Measurements from ENCODE around the gene GRID1. TPM values are rescaled to one million over a fixed set of nuclear protein-coding genes. Genes with fewer than 3 reads are reported as not detected.

Gene GRID1
- total and polyA plus RNA-seq, 5 donors, result 0.06 to 1.8 (median 0.29) TPM

- no peak overlapping the region for H3K4me3 ChIP-seq (ENCODE audit: low read length)
- ATAC-seq (no peak), DNase-seq (no peak)
- no peak overlapping the region for H3K27ac ChIP-seq (ENCODE audit: low read length)
- no peaks in the 10 kb centered on the region for H3K9me3 ChIP-seq (ENCODE audit: control insufficient read depth, low read length)
- 62% methylated on average over 9 of the region's 9 CpGs for WGBS
- intact Hi-C loops (cut with DNase I), result no loop called here
- H3K4me1 ChIP-seq (ENCODE audit: control insufficient read depth, insufficient read depth, low read length), result no peaks in the 10 kb centered on the region
- H3K27me3 ChIP-seq (ENCODE audit: control insufficient read depth, insufficient read depth), result no peaks in the 10 kb centered on the region
Measured at GRCh38 chr10:86087716-86088115, 278.9 kb downstream of the GRID1 start.

DNA sequence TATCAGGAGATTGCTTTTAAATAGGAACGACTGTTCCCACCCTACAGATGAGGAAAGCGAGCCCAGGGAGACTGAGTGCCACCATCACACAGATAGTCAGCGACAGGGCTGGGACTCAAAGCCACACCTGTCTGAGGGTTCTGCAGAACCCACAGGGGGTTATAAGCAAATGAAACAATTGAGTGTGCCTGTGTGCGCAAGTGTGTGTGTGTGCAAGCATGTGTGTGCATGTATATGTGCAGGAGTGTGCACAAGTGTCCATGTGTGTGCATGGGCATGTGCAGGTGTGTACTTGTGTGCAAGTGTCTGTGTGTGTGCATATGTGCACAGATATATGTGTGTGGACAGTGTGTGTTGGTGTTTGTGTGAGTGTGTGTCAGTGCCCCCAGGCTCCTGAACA is 280.2 kb downstream of the GRID1 start:
- DNase-seq, result no peak
- no peaks in the 10 kb centered on the region for H3K27me3 ChIP-seq (ENCODE audit: control insufficient read depth, insufficient read depth)
- ATAC-seq, result no peak
- H3K4me1 ChIP-seq (ENCODE audit: control insufficient read depth, insufficient read depth, low read length), result no peaks in the 10 kb centered on the region
- WGBS, result 84% methylated on average over 4 of the region's 4 CpGs
- no peaks in the 10 kb centered on the region for H3K9me3 ChIP-seq (ENCODE audit: control insufficient read depth, low read length)
- H3K4me3 ChIP-seq (ENCODE audit: low read length), result no peak overlapping the region
- intact Hi-C loops (cut with DNase I), result no loop called here
- H3K27ac ChIP-seq (ENCODE audit: low read length), result no peak overlapping the region

GRCh38 chr10:86085686-86086085 is 280.9 kb downstream of the GRID1 start:
- Histone ChIP-seq H3K27ac (ENCODE audit: low read length) (no peak overlapping the region), H3K27me3 (ENCODE audit: control insufficient read depth, insufficient read depth) (no peaks in the 10 kb centered on the region), H3K4me1 (ENCODE audit: control insufficient read depth, insufficient read depth, low read length) (no peaks in the 10 kb centered on the region), H3K4me3 (ENCODE audit: low read length) (no peak overlapping the region), H3K9me3 (ENCODE audit: control insufficient read depth, low read length) (no peaks in the 10 kb centered on the region)
- no peak for ATAC-seq
- intact Hi-C loops (cut with DNase I), result no loop called here
- DNase-seq, result no peak
- WGBS, result 87% methylated on average over 5 of the region's 5 CpGs

GRCh38 chr10:86085136-86085535 is 281.5 kb downstream of the GRID1 start:
- Histone ChIP-seq H3K9me3 (ENCODE audit: control insufficient read depth, low read length) (no peaks in the 10 kb centered on the region), H3K4me3 (ENCODE audit: low read length) (no peak overlapping the region), H3K27ac (ENCODE audit: low read length) (no peak overlapping the region), H3K27me3 (ENCODE audit: control insufficient read depth, insufficient read depth) (no peaks in the 10 kb centered on the region), H3K4me1 (ENCODE audit: control insufficient read depth, insufficient read depth, low read length) (no peaks in the 10 kb centered on the region)
- WGBS, result 76% methylated on average over 8 of the region's 8 CpGs
- DNase-seq (no peak), ATAC-seq (no peak)
- intact Hi-C loops (cut with DNase I), result no loop called here

DNA sequence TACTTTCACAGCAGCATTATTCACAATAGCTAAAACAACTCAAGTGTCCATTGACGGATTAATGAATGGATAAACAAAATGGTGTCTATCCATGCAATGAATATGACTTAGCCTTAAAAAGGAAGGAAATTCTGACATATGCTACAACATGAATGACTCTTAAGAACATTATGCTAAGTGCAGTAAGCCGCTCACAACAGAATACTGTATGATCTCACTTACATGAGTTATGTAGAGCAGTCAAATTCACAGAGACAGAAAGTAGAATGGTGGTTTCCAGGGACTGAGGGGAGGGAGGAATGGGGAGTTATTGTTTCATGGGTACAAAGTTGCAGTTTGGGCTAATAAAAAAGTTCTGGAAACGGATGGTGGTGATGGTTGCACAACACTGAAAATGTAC is 282.0 kb downstream of the GRID1 start:
- WGBS, result 84% methylated on average over 3 of the region's 3 CpGs
- Histone ChIP-seq H3K9me3 (ENCODE audit: control insufficient read depth, low read length) (no peaks in the 10 kb centered on the region), H3K27me3 (ENCODE audit: control insufficient read depth, insufficient read depth) (no peaks in the 10 kb centered on the region), H3K27ac (ENCODE audit: low read length) (no peak overlapping the region), H3K4me3 (ENCODE audit: low read length) (no peak overlapping the region), H3K4me1 (ENCODE audit: control insufficient read depth, insufficient read depth, low read length) (no peaks in the 10 kb centered on the region)
- ATAC-seq, result no peak
- DNase-seq, result no peak
- intact Hi-C loops (cut with DNase I), result no loop called here

DNA sequence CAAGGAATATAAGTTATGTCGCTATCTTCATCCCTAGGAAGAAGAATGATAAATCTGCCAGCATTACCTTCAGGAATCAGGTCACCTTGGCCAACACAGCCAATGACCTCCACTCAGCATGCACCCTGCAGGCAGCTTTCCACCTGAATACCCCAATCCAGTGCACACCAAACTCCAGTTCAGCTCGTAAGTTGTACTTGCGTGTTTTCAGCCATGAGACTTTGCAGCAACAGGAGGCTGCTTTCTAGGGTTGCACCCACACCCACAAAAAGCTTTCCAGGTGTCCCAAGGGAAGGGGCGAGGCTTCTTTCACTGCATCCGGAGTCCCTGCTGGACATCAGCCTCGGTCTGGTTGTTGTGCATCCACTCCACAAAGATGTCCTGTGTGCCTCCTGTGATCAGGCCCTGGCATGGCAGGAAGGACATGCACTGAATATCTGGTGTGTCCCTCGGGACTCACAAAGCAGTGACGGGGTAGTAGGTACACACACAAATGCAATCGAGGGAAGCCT is 282.9 kb downstream of the GRID1 start:
- Histone ChIP-seq H3K4me1 (ENCODE audit: control insufficient read depth, insufficient read depth, low read length) (no peaks in the 10 kb centered on the region), H3K27me3 (ENCODE audit: control insufficient read depth, insufficient read depth) (no peaks in the 10 kb centered on the region), H3K9me3 (ENCODE audit: control insufficient read depth, low read length) (no peaks in the 10 kb centered on the region), H3K4me3 (ENCODE audit: low read length) (no peak overlapping the region), H3K27ac (ENCODE audit: low read length) (no peak overlapping the region)
- 86% methylated on average over 9 of the region's 9 CpGs for WGBS
- no peak for ATAC-seq
- no peak for DNase-seq
- intact Hi-C loops (cut with DNase I), result no loop called here

DNA sequence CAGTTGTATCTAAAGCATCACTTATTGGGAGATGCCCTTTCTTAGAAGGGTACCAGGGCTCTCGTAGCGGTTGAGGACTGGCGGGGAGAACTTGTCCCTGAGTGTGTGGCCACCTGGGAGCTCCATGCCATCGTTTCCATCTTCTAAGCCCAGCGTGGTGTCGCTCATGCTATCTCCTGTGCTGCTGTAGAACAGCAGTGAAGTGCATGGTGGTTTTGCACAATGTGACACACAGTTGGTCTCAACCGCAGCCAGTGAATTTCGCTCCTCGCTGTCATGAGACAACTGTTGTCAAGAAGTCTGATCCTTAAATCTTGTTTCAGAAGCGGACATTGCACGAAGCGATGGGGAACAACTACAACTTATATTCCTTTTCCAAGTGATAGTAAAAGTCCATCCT is 283.4 kb downstream of the GRID1 start:
- H3K27me3 ChIP-seq (ENCODE audit: control insufficient read depth, insufficient read depth), result no peaks in the 10 kb centered on the region
- no peak overlapping the region for H3K4me3 ChIP-seq (ENCODE audit: low read length)
- H3K9me3 ChIP-seq (ENCODE audit: control insufficient read depth, low read length), result no peaks in the 10 kb centered on the region
- WGBS, result 85% methylated on average over 12 of the region's 12 CpGs
- intact Hi-C loops (cut with DNase I), result no loop called here
- no peaks in the 10 kb centered on the region for H3K4me1 ChIP-seq (ENCODE audit: control insufficient read depth, insufficient read depth, low read length)
- ATAC-seq, result no peak
- H3K27ac ChIP-seq (ENCODE audit: low read length), result no peak overlapping the region
- DNase-seq, result no peak

DNA sequence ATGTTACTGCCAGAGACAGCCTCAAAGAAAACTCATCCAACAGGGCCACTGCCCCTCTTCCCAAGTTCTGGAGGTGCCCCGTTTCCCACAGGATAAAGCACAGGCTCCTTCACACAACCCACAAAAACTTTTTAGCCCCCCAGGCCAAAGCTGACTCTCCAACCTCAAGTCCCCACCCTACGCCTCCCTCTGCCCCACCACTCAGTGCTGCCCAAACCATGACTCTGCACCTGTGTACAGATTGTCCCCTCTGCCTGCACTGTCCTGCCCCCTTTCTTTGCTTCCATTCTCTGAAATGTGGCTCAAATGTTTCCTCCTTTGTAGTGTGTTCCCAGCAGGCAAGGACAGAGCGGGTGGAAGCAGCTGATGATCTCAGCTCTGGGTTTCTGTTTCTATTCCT is 284.0 kb downstream of the GRID1 start:
- Histone ChIP-seq H3K27me3 (ENCODE audit: control insufficient read depth, insufficient read depth) (no peaks in the 10 kb centered on the region), H3K4me1 (ENCODE audit: control insufficient read depth, insufficient read depth, low read length) (no peaks in the 10 kb centered on the region), H3K27ac (ENCODE audit: low read length) (no peak overlapping the region), H3K4me3 (ENCODE audit: low read length) (no peak overlapping the region), H3K9me3 (ENCODE audit: control insufficient read depth, low read length) (no peaks in the 10 kb centered on the region)
- WGBS, result 88% methylated on average over 3 of the region's 3 CpGs
- no peak for DNase-seq
- no peak for ATAC-seq
- intact Hi-C loops (cut with DNase I), result no loop called here

GRCh38 chr10:86079088-86079487 is 287.5 kb downstream of the GRID1 start:
- ATAC-seq, result no peak
- H3K27me3 ChIP-seq (ENCODE audit: control insufficient read depth, insufficient read depth), result no peaks in the 10 kb centered on the region
- intact Hi-C loops (cut with DNase I), result no loop called here
- H3K4me3 ChIP-seq (ENCODE audit: low read length), result no peak overlapping the region
- H3K4me1 ChIP-seq (ENCODE audit: control insufficient read depth, insufficient read depth, low read length), result no peaks in the 10 kb centered on the region
- WGBS, result 54% methylated on average over 4 of the region's 4 CpGs
- DNase-seq, result no peak
- H3K27ac ChIP-seq (ENCODE audit: low read length), result no peak overlapping the region
- H3K9me3 ChIP-seq (ENCODE audit: control insufficient read depth, low read length), result no peaks in the 10 kb centered on the region

GRCh38 chr10:86078639-86079035 is 288.0 kb downstream of the GRID1 start:
- Histone ChIP-seq H3K4me3 (ENCODE audit: low read length) (no peak overlapping the region), H3K27ac (ENCODE audit: low read length) (no peak overlapping the region), H3K9me3 (ENCODE audit: control insufficient read depth, low read length) (no peaks in the 10 kb centered on the region), H3K27me3 (ENCODE audit: control insufficient read depth, insufficient read depth) (no peaks in the 10 kb centered on the region), H3K4me1 (ENCODE audit: control insufficient read depth, insufficient read depth, low read length) (no peaks in the 10 kb centered on the region)
- WGBS, result 80% methylated on average over 5 of the region's 5 CpGs
- ATAC-seq, result no peak
- DNase-seq, result no peak
- intact Hi-C loops (cut with DNase I), result no loop called here

- Histone ChIP-seq H3K4me1 (ENCODE audit: control insufficient read depth, insufficient read depth, low read length) (no peaks in the 10 kb centered on the region), H3K27ac (ENCODE audit: low read length) (no peak overlapping the region), H3K27me3 (ENCODE audit: control insufficient read depth, insufficient read depth) (no peaks in the 10 kb centered on the region), H3K4me3 (ENCODE audit: low read length) (no peak overlapping the region), H3K9me3 (ENCODE audit: control insufficient read depth, low read length) (no peaks in the 10 kb centered on the region)
- DNase-seq (no peak), ATAC-seq (no peak)
- intact Hi-C loops (cut with DNase I), result no loop called here
- WGBS, result 82% methylated on average over 9 of the region's 9 CpGs
Measured at GRCh38 chr10:86077871-86078638, 288.5 kb downstream of the GRID1 start.

GRCh38 chr10:86077271-86077670 is 289.3 kb downstream of the GRID1 start:
- 90% methylated on average over 6 of the region's 6 CpGs for WGBS
- DNase-seq, result no peak
- Histone ChIP-seq H3K9me3 (ENCODE audit: control insufficient read depth, low read length) (no peaks in the 10 kb centered on the region), H3K27me3 (ENCODE audit: control insufficient read depth, insufficient read depth) (no peaks in the 10 kb centered on the region), H3K4me3 (ENCODE audit: low read length) (no peak overlapping the region), H3K27ac (ENCODE audit: low read length) (no peak overlapping the region), H3K4me1 (ENCODE audit: control insufficient read depth, insufficient read depth, low read length) (no peaks in the 10 kb centered on the region)
- ATAC-seq, result no peak
- intact Hi-C loops (cut with DNase I), result no loop called here
